GM19468 (cell line): ENCODE data around the gene A4GNT.

Source experiments
- ATAC-seq: cut with Tn5 transposase; IDR thresholded peaks from one replicate; pipeline ENCODE4 v1.9.1; 2021; ENCODE audit warnings: mild to moderate bottlenecking, moderate library complexity, moderate number of reproducible peaks; ENCODE audit not compliant: unreplicated experiment; ENCODE audit errors: extremely low read depth

The A4GNT gene

DNA sequence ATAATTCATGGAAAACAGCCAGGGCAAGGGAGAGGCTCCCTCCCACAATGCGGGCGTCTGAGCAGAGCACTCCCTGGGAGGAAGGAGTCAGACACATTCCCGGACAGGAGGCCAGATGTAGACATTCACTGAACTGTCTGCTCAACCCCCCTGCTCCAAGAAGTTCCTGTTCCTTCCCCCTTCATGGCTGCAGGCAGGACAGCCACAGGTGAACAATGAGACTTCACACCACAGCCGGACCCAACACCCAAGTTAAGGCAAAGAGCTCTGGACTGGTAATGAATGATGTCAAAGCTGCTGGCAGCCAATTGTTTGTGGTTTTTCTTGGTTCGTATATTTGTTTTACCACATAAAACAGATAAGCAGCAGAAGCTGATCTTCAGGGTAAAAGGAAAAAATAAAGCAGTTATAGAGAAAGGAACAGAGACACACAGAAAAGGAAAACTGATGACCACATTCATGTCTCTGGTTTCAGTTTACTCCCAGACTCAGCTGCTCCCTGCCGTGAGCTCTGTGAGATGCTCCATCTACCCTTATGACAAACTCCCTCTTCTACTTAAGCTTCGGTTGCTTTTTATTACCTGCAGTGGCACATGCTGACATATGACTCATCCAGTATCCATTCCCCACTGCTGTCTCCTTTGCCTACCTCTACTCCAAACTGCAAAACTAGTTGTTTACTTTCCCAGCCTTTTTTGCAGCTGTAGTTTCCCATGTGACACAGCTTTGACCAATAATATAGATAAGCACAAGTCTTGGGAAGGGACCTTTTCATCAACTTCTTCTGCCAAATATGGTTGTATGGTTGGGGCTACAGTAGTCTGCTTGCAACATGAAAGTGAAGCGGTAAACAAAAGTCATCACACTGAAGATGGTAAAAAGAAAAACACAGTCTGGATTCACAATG is 49.9 kb downstream of the A4GNT start:
- peak; percentile 54 for ATAC-seq

DNA sequence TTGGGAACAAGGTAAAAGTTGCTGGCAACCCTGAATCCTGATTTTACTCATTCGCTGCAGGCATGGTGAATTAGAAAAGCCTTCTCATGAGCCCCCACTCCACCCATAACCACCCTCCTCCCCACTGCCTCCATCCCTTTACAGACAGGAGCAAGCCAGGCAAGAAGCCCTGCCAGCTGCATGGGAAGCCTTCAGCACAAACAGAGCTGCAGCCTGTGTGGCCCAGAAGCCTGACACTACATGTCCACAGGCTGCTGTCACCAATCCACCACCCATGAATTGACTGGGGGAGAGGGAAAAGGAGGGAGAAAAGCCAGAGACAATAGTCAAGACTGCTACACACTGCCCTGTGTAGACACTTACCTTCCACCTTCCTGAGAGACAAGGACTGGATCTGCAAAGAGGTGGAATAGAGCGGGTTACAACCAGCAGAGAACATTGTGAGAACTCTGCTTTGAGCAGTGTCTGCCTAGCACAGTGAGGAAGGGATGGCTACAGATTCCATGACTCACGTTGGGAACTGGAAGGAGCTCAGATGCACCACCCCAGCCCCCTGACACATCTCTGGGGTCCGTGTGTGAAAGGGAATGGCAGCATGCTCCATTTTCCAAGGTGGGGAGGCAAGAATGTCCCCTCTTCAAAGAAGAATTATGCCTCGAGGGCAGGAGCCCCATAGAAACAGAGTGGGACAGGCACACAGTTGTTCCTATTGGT is 50.7 kb downstream of the A4GNT start:
- no peak for ATAC-seq

DNA sequence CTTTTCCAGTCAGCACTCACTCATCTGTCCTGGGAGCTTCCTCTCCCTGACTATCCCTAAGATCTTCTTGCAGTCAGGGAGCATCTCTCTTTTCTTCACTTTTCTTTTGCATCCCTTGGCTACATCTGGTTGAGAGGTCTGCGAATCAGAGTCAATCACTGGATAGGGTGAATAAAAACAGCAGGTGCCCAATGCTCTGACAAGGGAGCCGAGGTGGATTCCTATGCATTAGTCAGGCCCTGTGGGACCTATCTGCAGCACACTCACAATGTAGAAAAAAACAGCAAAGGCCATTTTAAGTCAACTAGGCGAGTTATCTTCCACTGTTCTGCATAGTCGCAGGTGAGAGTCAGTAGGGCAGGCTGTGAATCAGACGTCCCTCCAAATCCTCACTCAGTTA is 52.3 kb downstream of the A4GNT start:
- no peak for ATAC-seq

- ATAC-seq, result no peak
These were observed 53.3 kb downstream of the A4GNT start for GRCh38 chr3:138078901-138079344.

- no peak for ATAC-seq
These were observed 54.1 kb downstream of the A4GNT start for GRCh38 chr3:138078096-138078495.
